Nephron (organoid): ENCODE data around the gene MCAM.
A peak's percentile ranks its signal among the peaks of the same experiment; 100 is the strongest.

Experiments used
- H3K27ac Mint-ChIP-seq, 3 experiments: 2 replicates each; pipeline ENCODE4 v1.8.0; 2020; ENCODE audit warnings: mixed read lengths in 3 of 3, mild to moderate bottlenecking in 2 of 3, moderate library complexity in 1 of 3
- H3K27me3 Mint-ChIP-seq: 2 replicates; pipeline ENCODE4 v1.8.0; 2021; ENCODE audit warnings: low read depth, mild to moderate bottlenecking, moderate library complexity, mixed read lengths
- H3K36me3 Mint-ChIP-seq: 2 replicates; pipeline ENCODE4 v1.8.0; 2020; ENCODE audit warnings: low read depth, mixed read lengths
- H3K4me1 Mint-ChIP-seq: 2 replicates; pipeline ENCODE4 v1.8.0; 2020; ENCODE audit warnings: mixed read lengths
- H3K4me3 Mint-ChIP-seq, 3 experiments: 2 replicates each; pipeline ENCODE4 v1.8.0; 2020; ENCODE audit warnings: mild to moderate bottlenecking in 3 of 3, mixed read lengths in 3 of 3, moderate library complexity in 2 of 3
- H3K9me3 Mint-ChIP-seq: 2 replicates; pipeline ENCODE4 v1.8.0; 2020; ENCODE audit warnings: mixed read lengths
- CTCF ChIP-seq, 3 experiments: fragments of 200-600 bp; sonication (generic); IDR thresholded peaks; one replicate each; pipeline ENCODE4 v1.5.0; 2021; ENCODE audit warnings: antibody characterized with exemption in 3 of 3; ENCODE audit not compliant: unreplicated experiment in 3 of 3

The MCAM gene

GRCh38 chr11:119266517-119267255 is 50.2 kb downstream of the MCAM start:
- Mint-ChIP-seq H3K9me3 (no peaks in the 10 kb centered on the region), H3K36me3 (no peaks in the 10 kb centered on the region), H3K4me1 (no peaks in the 10 kb centered on the region), H3K27me3 (no peaks in the 10 kb centered on the region), H3K4me3 (no peak overlapping the region), H3K27ac (no peak overlapping the region)
- TF ChIP-seq CTCF (IDR thresholded peaks at IDR 0.05; ENCODE audit: unreplicated experiment in 3 of 3), result no peak

GRCh38 chr11:119266063-119266462 is 50.9 kb downstream of the MCAM start:
- no peaks in the 10 kb centered on the region for H3K27me3 Mint-ChIP-seq
- no peak for TF ChIP-seq CTCF (IDR thresholded peaks at IDR 0.05; ENCODE audit: unreplicated experiment in 3 of 3)
- no peaks in the 10 kb centered on the region for H3K4me1 Mint-ChIP-seq
- H3K4me3 Mint-ChIP-seq, result no peak overlapping the region
- H3K9me3 Mint-ChIP-seq, result no peaks in the 10 kb centered on the region
- H3K36me3 Mint-ChIP-seq, result no peaks in the 10 kb centered on the region
- no peak overlapping the region for H3K27ac Mint-ChIP-seq

- Mint-ChIP-seq H3K4me3 (no peak overlapping the region), H3K36me3 (no peaks in the 10 kb centered on the region), H3K9me3 (no peaks in the 10 kb centered on the region), H3K27me3 (no peaks in the 10 kb centered on the region), H3K4me1 (no peaks in the 10 kb centered on the region), H3K27ac (no peak overlapping the region)
- no peak for TF ChIP-seq CTCF (IDR thresholded peaks at IDR 0.05; ENCODE audit: unreplicated experiment in 3 of 3)
These were observed 53.5 kb downstream of the MCAM start for GRCh38 chr11:119263352-119263940.

GRCh38 chr11:119262668-119263351 is 54.1 kb downstream of the MCAM start:
- no peaks in the 10 kb centered on the region for H3K36me3 Mint-ChIP-seq
- no peak overlapping the region for H3K27ac Mint-ChIP-seq
- no peak for TF ChIP-seq CTCF (IDR thresholded peaks at IDR 0.05; ENCODE audit: unreplicated experiment in 3 of 3)
- H3K4me1 Mint-ChIP-seq, result no peaks in the 10 kb centered on the region
- no peak overlapping the region for H3K4me3 Mint-ChIP-seq
- H3K27me3 Mint-ChIP-seq, result no peaks in the 10 kb centered on the region
- H3K9me3 Mint-ChIP-seq, result no peaks in the 10 kb centered on the region

GRCh38 chr11:119258983-119259382 is 57.9 kb downstream of the MCAM start:
- Mint-ChIP-seq H3K36me3 (peaks cover 6% of the 10 kb centered on the region), H3K9me3 (no peaks in the 10 kb centered on the region), H3K4me1 (no peaks in the 10 kb centered on the region), H3K27me3 (no peaks in the 10 kb centered on the region), H3K27ac (peak overlapping the region in 1 of 3 experiments; percentile 33), H3K4me3 (no peak overlapping the region)
- TF ChIP-seq CTCF (IDR thresholded peaks at IDR 0.05; ENCODE audit: unreplicated experiment in 3 of 3), result no peak
